Measurements from ENCODE around the gene NRCAM.

GRCh38 chr7:108328174-108328651 is 128.0 kb downstream of the NRCAM start:
- no peak for TF ChIP-seq CSRNP3 (CRISPR knock-in tag; IDR thresholded peaks at IDR 0.05)
- TF ChIP-seq ZFP3 (CRISPR knock-in tag; IDR thresholded peaks at IDR 0.05): no peak
- TF ChIP-seq GLIS3 (CRISPR knock-in tag; IDR thresholded peaks at IDR 0.05): no peak
- TF ChIP-seq, protein P1, sequence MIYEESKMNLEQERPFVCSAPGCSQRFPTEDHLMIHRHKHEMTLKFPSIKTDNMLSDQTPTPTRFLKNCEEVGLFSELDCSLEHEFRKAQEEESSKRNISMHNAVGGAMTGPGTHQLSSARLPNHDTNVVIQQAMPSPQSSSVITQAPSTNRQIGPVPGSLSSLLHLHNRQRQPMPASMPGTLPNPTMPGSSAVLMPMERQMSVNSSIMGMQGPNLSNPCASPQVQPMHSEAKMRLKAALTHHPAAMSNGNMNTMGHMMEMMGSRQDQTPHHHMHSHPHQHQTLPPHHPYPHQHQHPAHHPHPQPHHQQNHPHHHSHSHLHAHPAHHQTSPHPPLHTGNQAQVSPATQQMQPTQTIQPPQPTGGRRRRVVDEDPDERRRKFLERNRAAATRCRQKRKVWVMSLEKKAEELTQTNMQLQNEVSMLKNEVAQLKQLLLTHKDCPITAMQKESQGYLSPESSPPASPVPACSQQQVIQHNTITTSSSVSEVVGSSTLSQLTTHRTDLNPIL (CRISPR knock-in tag; IDR thresholded peaks at IDR 0.05; ENCODE audit: low read depth): no peak
- TF ChIP-seq, protein P2, sequence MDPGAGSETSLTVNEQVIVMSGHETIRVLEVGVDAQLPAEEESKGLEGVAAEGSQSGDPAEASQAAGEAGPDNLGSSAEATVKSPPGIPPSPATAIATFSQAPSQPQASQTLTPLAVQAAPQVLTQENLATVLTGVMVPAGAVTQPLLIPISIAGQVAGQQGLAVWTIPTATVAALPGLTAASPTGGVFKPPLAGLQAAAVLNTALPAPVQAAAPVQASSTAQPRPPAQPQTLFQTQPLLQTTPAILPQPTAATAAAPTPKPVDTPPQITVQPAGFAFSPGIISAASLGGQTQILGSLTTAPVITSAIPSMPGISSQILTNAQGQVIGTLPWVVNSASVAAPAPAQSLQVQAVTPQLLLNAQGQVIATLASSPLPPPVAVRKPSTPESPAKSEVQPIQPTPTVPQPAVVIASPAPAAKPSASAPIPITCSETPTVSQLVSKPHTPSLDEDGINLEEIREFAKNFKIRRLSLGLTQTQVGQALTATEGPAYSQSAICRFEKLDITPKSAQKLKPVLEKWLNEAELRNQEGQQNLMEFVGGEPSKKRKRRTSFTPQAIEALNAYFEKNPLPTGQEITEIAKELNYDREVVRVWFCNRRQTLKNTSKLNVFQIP (CRISPR knock-in tag; IDR thresholded peaks at IDR 0.05; ENCODE audit: borderline replicate concordance, low read depth): no peak
- TF ChIP-seq ZFP30 (CRISPR knock-in tag; IDR thresholded peaks at IDR 0.05): no peak
- TF ChIP-seq RARB (CRISPR knock-in tag; IDR thresholded peaks at IDR 0.05): no peak
- TF ChIP-seq TCF4 (CRISPR knock-in tag; IDR thresholded peaks at IDR 0.05; ENCODE audit: borderline replicate concordance): no peak
- no peak for TF ChIP-seq BACH2 (CRISPR knock-in tag; IDR thresholded peaks at IDR 0.05; ENCODE audit: borderline replicate concordance)
- no peak for TF ChIP-seq ZNF565 (CRISPR knock-in tag; conservative IDR thresholded peaks at IDR 0.05; ENCODE audit: low read depth)
- TF ChIP-seq ZNF8 (CRISPR knock-in tag; IDR thresholded peaks at IDR 0.05): no peak
- TF ChIP-seq PATZ1 (CRISPR knock-in tag; IDR thresholded peaks at IDR 0.05; ENCODE audit: borderline replicate concordance): no peak
- no peak for TF ChIP-seq ESRRG (CRISPR knock-in tag; IDR thresholded peaks at IDR 0.05)
- no peak for TF ChIP-seq ARNTL (CRISPR knock-in tag; IDR thresholded peaks at IDR 0.05; ENCODE audit: borderline replicate concordance, low read depth)
